H1 (cell line): ENCODE results near the gene CEP104. TPM values are rescaled to one million over a fixed set of nuclear protein-coding genes. Genes with fewer than 3 reads are reported as not detected.

Experiments
- CHD2 ChIP-seq: IDR thresholded peaks from 2 replicates; pipeline ENCODE4 v1.6.1; 2012; ENCODE audit warnings: low read length, improper control_type of control experiment
- TEAD4 ChIP-seq: IDR thresholded peaks from 2 replicates; pipeline ENCODE4 v1.6.1; 2012; ENCODE audit warnings: low read depth, low read length, inconsistent platforms, mixed read lengths
- USF2 ChIP-seq: IDR thresholded peaks from 2 replicates; pipeline ENCODE4 v1.6.1; 2011; ENCODE audit warnings: low read length, improper control_type of control experiment
- polyA plus RNA-seq, 7 experiments: library from polyadenylated mRNA; depleted of rRNA in 3 of 7; stranded (reverse) in 5 of 7; unstranded in 2 of 7; fragments of >200 nt in 5 of 7; fragments of 200-250 nt in 2 of 7; gene quantifications; 1 replicate in 5 of 7; 2 replicates in 1 of 7; 4 replicates in 1 of 7; pipeline versions ENCODE4 v1.2.1 to v1.2.3, GENCODE V29; 2011 to 2013; ENCODE audit warnings: missing spikeins in 2 of 7, mixed read lengths in 2 of 7
- total RNA-seq: library from RNA; stranded (reverse); fragmentation: NEBNext Ultra II Directional; extraction: Animal tissue kit (Norgen Biotek cat#: 25700); gene quantifications from 2 replicates; pipeline ENCODE4 v1.2.1, GENCODE V29; 2021

The CEP104 gene
- total and polyA plus RNA-seq, 2 of the 8 experiments (the other 6 are each of a cell fraction or from before 2014, with no cell fraction given) = 8.0 to 43.9 TPM

GRCh38 chr1:3799976-3800685 is 56.9 kb downstream of the CEP104 start (continued):
- TF ChIP-seq TEAD4 (no peak), USF2 (no peak), CHD2 (no peak)
